ENCODE measurements around the gene CCBE1. TPM values are rescaled to one million over a fixed set of nuclear protein-coding genes. Genes with fewer than 3 reads are reported as not detected.
A peak's percentile ranks its signal among the peaks of the same experiment; 100 is the strongest.
"Not testable (repeated sequence)": the region's sequence is repeated elsewhere in the genome, so short reads cannot be mapped to it uniquely, and the experiment has no call there.

Gene CCBE1
- total and polyA plus RNA-seq, 12 donors, result 0.24 to 10.3 (median 1.3) TPM

DNA sequence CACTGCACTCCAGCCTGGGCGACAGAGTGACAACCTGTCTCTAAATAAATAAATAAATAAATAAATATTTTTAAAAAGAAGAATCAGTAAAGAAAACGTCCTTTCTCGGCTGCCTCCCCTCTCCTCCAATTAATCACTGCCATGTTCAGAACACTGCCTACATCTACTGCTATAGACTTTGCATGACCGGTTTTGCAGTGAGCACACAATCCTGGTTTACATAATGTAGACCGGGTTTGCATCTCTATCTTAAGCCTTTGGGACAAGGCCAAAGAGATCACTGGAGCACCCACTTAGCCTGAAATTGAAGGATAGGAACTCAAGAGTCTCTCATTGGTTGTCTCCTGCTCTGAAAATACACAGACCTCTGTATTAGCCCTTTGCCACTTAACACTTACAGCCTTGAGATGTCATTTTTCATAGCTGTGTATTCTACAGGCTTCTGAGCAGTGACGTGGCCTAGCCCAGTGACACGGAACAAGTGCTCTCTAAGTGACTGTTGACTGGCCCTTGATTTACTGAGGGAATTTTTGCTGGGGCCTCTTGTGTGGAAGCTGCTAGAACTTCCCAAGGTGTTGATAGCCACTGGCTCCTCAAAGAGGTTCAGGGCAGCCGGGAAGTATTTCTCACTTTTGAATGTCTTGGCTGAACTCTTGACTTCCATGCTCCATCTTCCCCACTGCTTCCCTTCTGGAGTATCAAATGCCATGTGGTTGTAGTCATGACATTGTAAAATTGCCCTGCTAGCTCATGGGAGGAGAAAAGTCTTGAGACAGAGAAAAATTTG lies 45.3 kb upstream of the CCBE1 start:
- WGBS, 2 donors, result 45 to 60% methylated on average over 8 of the region's 8 CpGs
- ATAC-seq, result peak in 7 of 8 donors; percentile 42 to 98 (median 80)
- Histone ChIP-seq H3K36me3 (no peaks in the 10 kb centered on the region), H3K4me1 (peaks cover 0 to 3% (median 0%) of the 10 kb centered on the region in 9 donors), H3K27ac (no peak overlapping the region), H3K4me3 (no peak overlapping the region), H3K27me3 (peaks cover 0 to 13% (median 0%) of the 10 kb centered on the region in 7 donors), H3K9me3 (peaks cover 0 to 32% (median 7%) of the 10 kb centered on the region in 11 donors)
- intact Hi-C loops (cut with DNase I), result no loop called here
- DNase-seq, result peak in 1 of 2 donors; percentile 31
- TF ChIP-seq, protein P1, sequence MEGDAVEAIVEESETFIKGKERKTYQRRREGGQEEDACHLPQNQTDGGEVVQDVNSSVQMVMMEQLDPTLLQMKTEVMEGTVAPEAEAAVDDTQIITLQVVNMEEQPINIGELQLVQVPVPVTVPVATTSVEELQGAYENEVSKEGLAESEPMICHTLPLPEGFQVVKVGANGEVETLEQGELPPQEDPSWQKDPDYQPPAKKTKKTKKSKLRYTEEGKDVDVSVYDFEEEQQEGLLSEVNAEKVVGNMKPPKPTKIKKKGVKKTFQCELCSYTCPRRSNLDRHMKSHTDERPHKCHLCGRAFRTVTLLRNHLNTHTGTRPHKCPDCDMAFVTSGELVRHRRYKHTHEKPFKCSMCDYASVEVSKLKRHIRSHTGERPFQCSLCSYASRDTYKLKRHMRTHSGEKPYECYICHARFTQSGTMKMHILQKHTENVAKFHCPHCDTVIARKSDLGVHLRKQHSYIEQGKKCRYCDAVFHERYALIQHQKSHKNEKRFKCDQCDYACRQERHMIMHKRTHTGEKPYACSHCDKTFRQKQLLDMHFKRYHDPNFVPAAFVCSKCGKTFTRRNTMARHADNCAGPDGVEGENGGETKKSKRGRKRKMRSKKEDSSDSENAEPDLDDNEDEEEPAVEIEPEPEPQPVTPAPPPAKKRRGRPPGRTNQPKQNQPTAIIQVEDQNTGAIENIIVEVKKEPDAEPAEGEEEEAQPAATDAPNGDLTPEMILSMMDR (IDR thresholded peaks at IDR 0.05), result no peak

DNA sequence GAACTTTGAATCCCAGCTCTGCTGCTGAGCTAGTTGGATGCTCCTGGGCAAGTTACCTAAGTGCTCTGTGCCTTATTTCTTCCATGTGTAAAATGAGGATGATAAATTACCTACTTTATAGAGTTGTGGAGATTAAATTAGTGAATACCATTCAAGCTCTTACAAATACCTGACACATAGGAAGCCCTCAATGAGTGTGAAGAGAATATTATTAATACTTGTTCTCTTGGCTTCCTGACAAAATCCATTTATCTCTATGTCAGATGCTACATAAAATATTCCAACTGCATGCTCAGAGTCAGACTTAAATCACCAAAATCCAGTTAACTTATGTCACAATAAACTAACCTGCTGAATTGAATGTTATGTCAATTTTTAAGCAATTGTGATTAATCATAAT lies 42.9 kb upstream of the CCBE1 start:
- peaks cover 0 to 3% (median 0%) of the 10 kb centered on the region in 9 donors for H3K4me1 ChIP-seq
- H3K36me3 ChIP-seq, result no peaks in the 10 kb centered on the region
- ATAC-seq (no peak), DNase-seq (no peak)
- peaks cover 0 to 21% (median 7%) of the 10 kb centered on the region in 11 donors for H3K9me3 ChIP-seq
- no peak overlapping the region for H3K27ac ChIP-seq
- no peaks in the 10 kb centered on the region for H3K27me3 ChIP-seq
- TF ChIP-seq, protein P1 (IDR thresholded peaks at IDR 0.05), result no peak
- intact Hi-C loops (cut with DNase I), result no loop called here
- no peak overlapping the region for H3K4me3 ChIP-seq

DNA sequence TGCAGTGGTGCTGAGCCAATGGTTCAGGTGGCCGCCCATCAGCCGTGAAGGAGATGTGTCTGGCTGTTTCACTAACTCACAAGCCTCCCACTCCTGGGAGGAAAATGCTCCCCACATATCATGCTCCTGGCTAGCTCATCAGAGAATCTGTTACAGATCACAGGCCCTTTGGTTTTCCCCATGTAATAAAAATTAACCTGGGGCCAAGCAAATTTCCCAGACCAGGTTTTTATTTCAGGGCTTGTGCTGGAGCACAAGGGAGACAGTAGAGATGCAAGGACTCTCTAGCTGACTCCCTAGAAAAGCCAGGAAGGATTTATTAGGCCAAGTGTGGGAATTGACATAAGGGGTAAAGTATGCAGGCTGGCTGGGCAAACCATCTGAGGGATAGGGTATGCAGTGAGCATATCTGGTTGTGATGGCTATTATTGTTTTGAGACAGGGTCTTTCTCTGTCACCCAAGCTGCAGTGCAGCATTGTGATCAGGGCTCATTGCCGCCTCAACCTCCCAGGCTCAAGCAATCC lies 40.6 kb upstream of the CCBE1 start:
- ATAC-seq (no peak), DNase-seq (no peak)
- no peaks in the 10 kb centered on the region for H3K27me3 ChIP-seq
- TF ChIP-seq, protein P1 (IDR thresholded peaks at IDR 0.05), result no peak
- H3K4me1 ChIP-seq, result no peaks in the 10 kb centered on the region
- no peak overlapping the region for H3K27ac ChIP-seq
- H3K36me3 ChIP-seq, result no peaks in the 10 kb centered on the region
- H3K4me3 ChIP-seq, result no peak overlapping the region
- WGBS, 2 donors, result 91 to 94% methylated on average over 3 of the region's 3 CpGs
- peaks cover 0 to 21% (median 7%) of the 10 kb centered on the region in 11 donors for H3K9me3 ChIP-seq
- intact Hi-C loops (cut with DNase I), result no loop called here

DNA sequence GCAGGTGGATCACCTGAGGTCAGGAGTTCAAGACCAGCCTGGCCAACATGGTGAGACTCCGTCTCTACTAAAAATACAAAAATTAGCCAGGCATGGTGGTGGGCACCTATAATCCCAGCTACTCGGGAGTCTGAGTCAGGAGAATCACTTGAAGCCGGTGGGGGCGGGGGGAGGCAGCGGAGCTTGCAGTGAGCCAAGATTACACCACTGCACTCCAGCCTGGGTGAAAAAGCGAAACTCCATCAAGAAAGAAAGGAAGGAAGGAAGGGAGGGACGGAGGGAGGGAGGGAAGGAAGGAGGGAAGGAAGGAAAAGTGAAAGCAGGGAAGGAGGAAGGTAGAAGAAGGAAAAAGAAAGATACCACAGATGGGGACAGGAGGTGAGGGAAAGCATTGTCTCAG lies 40.1 kb upstream of the CCBE1 start:
- H3K4me1 ChIP-seq; H3K27ac ChIP-seq; H3K4me3 ChIP-seq; H3K36me3 ChIP-seq; intact Hi-C loops (cut with DNase I); ATAC-seq; H3K27me3 ChIP-seq; DNase-seq: not testable (repeated sequence)
- H3K9me3 ChIP-seq, result peaks cover 0 to 21% (median 7%) of the 10 kb centered on the region in 11 donors
- WGBS, 2 donors, result 89 to 90% methylated on average over 7 of the region's 7 CpGs

DNA sequence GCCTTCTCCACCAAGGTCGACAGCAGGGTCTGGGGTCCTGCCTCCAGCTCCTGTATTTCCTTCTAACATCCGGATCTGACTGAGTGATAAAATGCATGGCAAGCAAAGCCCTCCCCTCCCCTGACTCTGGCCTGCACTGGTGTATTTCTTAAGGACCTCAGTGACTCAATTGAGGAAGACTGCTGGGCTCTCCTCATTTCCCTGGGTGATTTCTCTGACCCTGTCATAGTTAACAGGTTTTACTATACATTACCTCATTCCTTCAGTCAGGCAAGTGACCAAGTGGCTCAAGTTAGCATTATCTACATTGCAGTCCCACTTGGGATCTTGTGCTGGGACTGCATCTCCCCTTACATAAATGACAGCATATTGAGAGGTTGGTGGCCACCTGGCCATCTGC lies 38.8 kb upstream of the CCBE1 start:
- intact Hi-C loops (cut with DNase I), result no loop called here
- DNase-seq (no peak), ATAC-seq (no peak)
- Histone ChIP-seq H3K4me1 (no peaks in the 10 kb centered on the region), H3K4me3 (no peak overlapping the region), H3K9me3 (peaks cover 0 to 21% (median 7%) of the 10 kb centered on the region in 11 donors), H3K27me3 (no peaks in the 10 kb centered on the region), H3K27ac (no peak overlapping the region), H3K36me3 (no peaks in the 10 kb centered on the region)
- WGBS, 2 donors, result 52 to 57% methylated on average over 2 of the region's 2 CpGs
- TF ChIP-seq, protein P1 (IDR thresholded peaks at IDR 0.05), result no peak
